ENCODE data around the gene C4orf33.
"Not testable (repeated sequence)": the region's sequence is repeated elsewhere in the genome, so short reads cannot be mapped to it uniquely, and the experiment has no call there.

C4orf33 gene

GRCh38 chr4:129095811-129096454 is at the start of gene C4orf33:
TSS of gene C4orf33 (plus strand) at chr4:129096152. CDS start at chr4:129102611, 6,459 bp downstream.
- DNase-seq: peak; percentile 79 to 83

GRCh38 chr4:129059028-129059427 is 36.9 kb upstream of the C4orf33 start:
- no peak for DNase-seq

GRCh38 chr4:129062580-129062979 is 33.4 kb upstream of the C4orf33 start:
- no peak for DNase-seq

GRCh38 chr4:129063640-129064039 is 32.3 kb upstream of the C4orf33 start:
- DNase-seq: no peak

GRCh38 chr4:129064717-129065116 is 31.2 kb upstream of the C4orf33 start:
- DNase-seq: no peak

- DNase-seq: not testable (repeated sequence)
Observed at GRCh38 chr4:129069537-129069936, 26.4 kb upstream of the C4orf33 start.

GRCh38 chr4:129077326-129077725 is 18.6 kb upstream of the C4orf33 start:
- no peak for DNase-seq

GRCh38 chr4:129080129-129080528 is 15.8 kb upstream of the C4orf33 start:
- no peak for DNase-seq

- DNase-seq: no peak
Observed at GRCh38 chr4:129082302-129082701, 13.7 kb upstream of the C4orf33 start.

GRCh38 chr4:129085472-129085871 is 10.5 kb upstream of the C4orf33 start:
- DNase-seq: no peak

- DNase-seq: no peak
Observed at GRCh38 chr4:129087516-129087915, 8.4 kb upstream of the C4orf33 start.

- DNase-seq: peak in 1 of 2 donors; percentile 10
Observed at GRCh38 chr4:129092631-129093190, 3.2 kb upstream of the C4orf33 start.

- peak; percentile 95 to 96 for DNase-seq
Observed at GRCh38 chr4:129093191-129093920, 2.6 kb upstream of the C4orf33 start, which contains the start of gene SCLT1. TSS of gene SCLT1 (minus strand) at chr4:129093539. CDS start at chr4:129093103, 436 bp downstream.

- DNase-seq: peak in 1 of 2 donors; percentile 8
Observed at GRCh38 chr4:129094347-129094746, 1.6 kb upstream of the C4orf33 start.

- DNase-seq: no peak
Observed at GRCh38 chr4:129098531-129099001, 2.6 kb downstream of the C4orf33 start.

GRCh38 chr4:129109965-129110824 is 14.2 kb downstream of the C4orf33 start:
- DNase-seq: no peak

GRCh38 chr4:129110931-129111330 is 15.0 kb downstream of the C4orf33 start:
- no peak for DNase-seq

GRCh38 chr4:129111919-129112318 is 16.0 kb downstream of the C4orf33 start:
- no peak for DNase-seq

- no peak for DNase-seq
Observed at GRCh38 chr4:129113434-129113833, 17.5 kb downstream of the C4orf33 start.

- no peak for DNase-seq
Observed at GRCh38 chr4:129113919-129114318, 18.0 kb downstream of the C4orf33 start.

GRCh38 chr4:129117705-129118104 is 21.8 kb downstream of the C4orf33 start:
- DNase-seq: no peak

- DNase-seq: not testable (repeated sequence)
Observed at GRCh38 chr4:129126614-129127013, 30.7 kb downstream of the C4orf33 start.

- DNase-seq: no peak
Observed at GRCh38 chr4:129129143-129129542, 33.2 kb downstream of the C4orf33 start.
